ENCODE measurements around the gene CAPN8.

CAPN8 gene

DNA sequence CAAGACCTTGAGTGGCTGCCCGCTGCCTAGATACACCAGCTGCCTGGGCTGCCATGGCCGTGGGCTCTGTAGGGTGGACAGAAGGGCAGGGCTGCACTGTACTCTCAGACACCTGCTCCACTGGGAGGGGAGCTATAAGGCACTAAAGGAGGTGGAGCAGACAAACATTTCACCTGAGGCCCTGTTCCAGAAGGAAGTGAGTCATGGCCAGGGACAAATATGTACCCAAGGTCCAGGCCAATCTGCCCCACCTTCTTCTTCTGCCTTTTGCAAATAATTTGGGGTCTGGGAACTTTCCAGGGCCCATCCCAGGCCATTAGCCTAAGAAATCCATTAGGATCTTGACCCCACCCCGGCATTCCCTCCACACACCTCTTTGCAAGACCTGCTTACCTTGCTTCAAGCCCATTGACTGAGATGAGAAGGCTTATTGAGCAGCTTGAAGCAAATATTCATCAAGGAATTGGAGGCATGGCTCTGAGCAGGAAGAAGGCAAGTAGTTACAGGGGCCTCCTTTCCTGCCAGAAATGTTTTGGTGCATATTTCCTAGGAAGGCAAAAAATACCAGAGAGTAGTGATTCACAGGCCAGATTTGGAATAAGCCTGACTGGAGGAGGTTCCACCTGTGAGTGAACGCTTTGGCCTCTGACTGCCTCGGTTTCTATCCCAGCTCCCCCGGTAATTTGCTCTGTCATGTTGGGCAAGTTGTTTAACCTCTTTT is at the start of gene CAPN8:
CAPN8 (minus strand) TSS at position 110 of the 721 bp plus-strand sequence; CDS start at position 55, 55 bp downstream.
- Histone ChIP-seq H3K36me3 (no peaks in the 10 kb centered on the region), H3K27ac (no peak within 1 kb of the TSS), H3K9me3 (ENCODE audit: severe bottlenecking) (no peaks in the 10 kb centered on the region), H3K4me3 (ENCODE audit: low read depth, low read length) (no peak within 1 kb of the TSS), H3K27me3 (ENCODE audit: insufficient read depth, low read depth, severe bottlenecking) (no peaks in the 10 kb centered on the region)
- TF ChIP-seq, protein P1, sequence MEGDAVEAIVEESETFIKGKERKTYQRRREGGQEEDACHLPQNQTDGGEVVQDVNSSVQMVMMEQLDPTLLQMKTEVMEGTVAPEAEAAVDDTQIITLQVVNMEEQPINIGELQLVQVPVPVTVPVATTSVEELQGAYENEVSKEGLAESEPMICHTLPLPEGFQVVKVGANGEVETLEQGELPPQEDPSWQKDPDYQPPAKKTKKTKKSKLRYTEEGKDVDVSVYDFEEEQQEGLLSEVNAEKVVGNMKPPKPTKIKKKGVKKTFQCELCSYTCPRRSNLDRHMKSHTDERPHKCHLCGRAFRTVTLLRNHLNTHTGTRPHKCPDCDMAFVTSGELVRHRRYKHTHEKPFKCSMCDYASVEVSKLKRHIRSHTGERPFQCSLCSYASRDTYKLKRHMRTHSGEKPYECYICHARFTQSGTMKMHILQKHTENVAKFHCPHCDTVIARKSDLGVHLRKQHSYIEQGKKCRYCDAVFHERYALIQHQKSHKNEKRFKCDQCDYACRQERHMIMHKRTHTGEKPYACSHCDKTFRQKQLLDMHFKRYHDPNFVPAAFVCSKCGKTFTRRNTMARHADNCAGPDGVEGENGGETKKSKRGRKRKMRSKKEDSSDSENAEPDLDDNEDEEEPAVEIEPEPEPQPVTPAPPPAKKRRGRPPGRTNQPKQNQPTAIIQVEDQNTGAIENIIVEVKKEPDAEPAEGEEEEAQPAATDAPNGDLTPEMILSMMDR (IDR thresholded peaks at IDR 0.05; ENCODE audit: low read depth, low read length), result no peak
- no peak for DNase-seq

DNA sequence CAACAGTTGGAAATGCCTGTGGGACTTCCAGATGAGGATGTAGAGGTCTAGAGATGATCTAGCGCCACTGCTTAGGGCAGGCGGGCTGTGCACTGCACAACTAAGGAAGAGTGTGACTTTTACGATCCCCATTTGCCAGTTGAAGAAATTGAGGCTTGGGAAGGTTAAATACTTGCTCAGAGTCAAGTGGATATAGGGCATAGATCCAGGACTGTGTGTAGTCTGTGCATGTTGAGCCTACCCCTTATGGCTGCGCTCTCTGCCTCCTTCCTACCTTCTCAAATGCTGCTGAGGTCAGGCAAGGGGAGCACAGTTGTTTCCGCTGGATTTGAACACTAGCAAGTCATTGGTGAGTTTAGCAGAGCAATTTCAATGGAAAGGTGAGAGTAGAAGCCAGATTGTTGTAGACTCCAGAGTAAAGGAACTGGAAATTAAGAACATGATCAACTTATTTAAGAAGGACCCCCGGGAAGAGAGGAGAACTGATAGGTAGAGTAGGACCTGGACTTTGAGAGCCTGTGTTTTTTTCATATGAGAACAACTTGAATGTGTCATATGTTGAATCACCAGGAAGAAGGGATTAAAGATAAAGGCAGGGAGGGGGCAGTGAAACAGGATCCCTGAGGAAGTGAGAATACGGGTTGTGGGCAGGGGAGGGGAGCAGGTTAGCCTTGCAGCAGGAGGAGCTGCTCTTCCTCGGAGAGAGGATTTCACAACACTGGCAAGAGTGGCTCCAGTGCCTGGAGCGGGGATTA is 49.5 kb upstream of the CAPN8 start:
- Histone ChIP-seq H3K27ac (no peak overlapping the region), H3K4me3 (ENCODE audit: low read depth, low read length) (no peak overlapping the region), H3K27me3 (ENCODE audit: insufficient read depth, low read depth, severe bottlenecking) (no peaks in the 10 kb centered on the region), H3K9me3 (ENCODE audit: severe bottlenecking) (no peaks in the 10 kb centered on the region), H3K36me3 (no peaks in the 10 kb centered on the region)
- TF ChIP-seq, protein P1 (IDR thresholded peaks at IDR 0.05; ENCODE audit: low read depth, low read length), result no peak
- DNase-seq, result peak; percentile 49

DNA sequence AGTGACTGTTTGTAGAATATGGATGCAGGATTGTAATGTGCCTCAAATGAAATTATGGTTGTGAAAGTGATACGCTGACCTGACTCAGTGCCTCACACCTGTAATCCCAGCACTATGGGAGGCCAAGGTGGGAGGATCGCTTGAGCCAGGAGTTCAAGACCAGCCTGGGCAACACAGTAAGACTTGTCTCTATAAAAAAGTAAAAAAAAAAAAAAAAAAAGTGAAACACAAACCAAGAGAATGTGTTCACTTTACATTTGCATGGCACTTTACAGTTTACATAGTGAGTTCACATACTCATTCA is 48.9 kb upstream of the CAPN8 start:
- TF ChIP-seq, protein P1 (IDR thresholded peaks at IDR 0.05; ENCODE audit: low read depth, low read length), result no peak
- H3K36me3 ChIP-seq, result no peaks in the 10 kb centered on the region
- no peak overlapping the region for H3K4me3 ChIP-seq (ENCODE audit: low read depth, low read length)
- no peaks in the 10 kb centered on the region for H3K9me3 ChIP-seq (ENCODE audit: severe bottlenecking)
- H3K27me3 ChIP-seq (ENCODE audit: insufficient read depth, low read depth, severe bottlenecking), result no peaks in the 10 kb centered on the region
- DNase-seq, result no peak
- H3K27ac ChIP-seq, result no peak overlapping the region

- TF ChIP-seq, protein P1 (IDR thresholded peaks at IDR 0.05; ENCODE audit: low read depth, low read length), result no peak
- no peak for DNase-seq
- no peak overlapping the region for H3K27ac ChIP-seq
- no peaks in the 10 kb centered on the region for H3K27me3 ChIP-seq (ENCODE audit: insufficient read depth, low read depth, severe bottlenecking)
- no peak overlapping the region; the same call in 1 of the 2 replicates for H3K4me3 ChIP-seq (ENCODE audit: low read depth, low read length)
- no peaks in the 10 kb centered on the region for H3K36me3 ChIP-seq
- H3K9me3 ChIP-seq (ENCODE audit: severe bottlenecking), result no peaks in the 10 kb centered on the region
Observed at GRCh38 chr1:223713546-223714420, 48.3 kb upstream of the CAPN8 start.

- no peaks in the 10 kb centered on the region for H3K9me3 ChIP-seq (ENCODE audit: severe bottlenecking)
- H3K27ac ChIP-seq, result no peak overlapping the region
- H3K27me3 ChIP-seq (ENCODE audit: insufficient read depth, low read depth, severe bottlenecking), result no peaks in the 10 kb centered on the region
- TF ChIP-seq, protein P1 (IDR thresholded peaks at IDR 0.05; ENCODE audit: low read depth, low read length), result no peak
- peak overlapping the region; percentile 55 for H3K4me3 ChIP-seq (ENCODE audit: low read depth, low read length)
- DNase-seq, result peak; percentile 14
- no peaks in the 10 kb centered on the region for H3K36me3 ChIP-seq
Observed at GRCh38 chr1:223712850-223713474, 47.5 kb upstream of the CAPN8 start.

All from WERI-Rb-1 (cell line).